ENCODE data around the gene TMEM50A. TPM values are rescaled to one million over a fixed set of nuclear protein-coding genes. Genes with fewer than 3 reads are reported as not detected.
"Not testable (repeated sequence)": the region's sequence is repeated elsewhere in the genome, so short reads cannot be mapped to it uniquely, and the experiment has no call there.

The TMEM50A gene
- total RNA-seq, 1 experiment from 2014 or later, result 95.9 TPM

- DNase-seq; H3K9ac ChIP-seq (ENCODE audit: extremely low read depth, insufficient read length, low read length); H3K18ac ChIP-seq (ENCODE audit: insufficient read length, low read depth, low read length); H4K20me1 ChIP-seq (ENCODE audit: control insufficient read depth, insufficient read depth, insufficient read length); H3K4me2 ChIP-seq (ENCODE audit: insufficient read depth, insufficient read length, low read length); H2BK120ac ChIP-seq (ENCODE audit: low read depth, low read length, poor library complexity, severe bottlenecking); H3K4me1 Mint-ChIP-seq; H3K4me3 Mint-ChIP-seq; H2BK20ac ChIP-seq (ENCODE audit: low read depth, low read length, poor library complexity, severe bottlenecking); H3K79me1 ChIP-seq (ENCODE audit: insufficient read depth, low read depth, low read length, poor library complexity, severe bottlenecking); H3T11ph ChIP-seq (ENCODE audit: low read length); H2BK5ac ChIP-seq (ENCODE audit: insufficient read length, low read length); H4K91ac ChIP-seq (ENCODE audit: insufficient read length, low read depth, low read length); H3K9me3 ChIP-seq (ENCODE audit: control insufficient read depth, low read depth, low read length); H3K27me3 ChIP-seq (ENCODE audit: insufficient read depth, low read length); H3K79me2 ChIP-seq (ENCODE audit: insufficient read depth, low read length); H3K14ac ChIP-seq (ENCODE audit: insufficient read depth, low read length); H2AFZ ChIP-seq (ENCODE audit: low read length); H3K36me3 Mint-ChIP-seq (ENCODE audit: insufficient read depth in 1 of 3, low read depth in 3 of 3); H3K27ac ChIP-seq (ENCODE audit: insufficient read length, low read depth, low read length); H4K5ac ChIP-seq (ENCODE audit: insufficient read length, low read depth, low read length); H3K23ac ChIP-seq (ENCODE audit: insufficient read length, low read depth, low read length); H4K8ac ChIP-seq (replicated peaks; ENCODE audit: insufficient read length, low read depth, low read length); H3K9me3 Mint-ChIP-seq; H3K4ac ChIP-seq (ENCODE audit: low read depth, low read length); H2BK15ac ChIP-seq (ENCODE audit: low read depth, low read length); H2AK5ac ChIP-seq (ENCODE audit: insufficient read length, low read length); H2BK12ac ChIP-seq (ENCODE audit: insufficient read length, low read depth, low read length); H3K56ac ChIP-seq (ENCODE audit: insufficient read length, low read depth, low read length); H3K27ac Mint-ChIP-seq; H3K23me2 ChIP-seq (ENCODE audit: insufficient read length, low read depth, low read length, poor library complexity, severe bottlenecking); H3K4me1 ChIP-seq (ENCODE audit: insufficient read depth, low read length); H3K27me3 Mint-ChIP-seq (ENCODE audit: low read depth): not testable (repeated sequence)
- no CpG with 5 or more reads among the region's 10 CpGs for WGBS (ENCODE audit: extremely low coverage, insufficient read length, low lambda C conversion rate)
Observed at GRCh38 chr1:25409641-25410427, 71.7 kb downstream of the TMEM50A start.

Other genes starting within 250 kb of the TMEM50A start
- gene SYF2, start 105.8 kb upstream of the TMEM50A start, total RNA-seq (2021), result 34.4 and 36.5 TPM in 2 replicates
- gene RSRP1, start 90.9 kb upstream of the TMEM50A start, total RNA-seq (2021), result 51.9 and 55.1 TPM in 2 replicates
- 1.3 and 1.6 TPM in 2 replicates for gene RHD, start 65.8 kb upstream of the TMEM50A start, total RNA-seq (2021)
- 0.26 and 0.90 TPM in 2 replicates for gene RHCE, start 82.5 kb downstream of the TMEM50A start, total RNA-seq (2021)
- gene MACO1, start 92.6 kb downstream of the TMEM50A start, total RNA-seq (2021), result 15.6 and 16.3 TPM in 2 replicates
- 15.7 and 18.9 TPM in 2 replicates for gene LDLRAP1, start 205.3 kb downstream of the TMEM50A start, total RNA-seq (2021)